ENCODE data around the gene EDC4.
"Not testable (repeated sequence)": the region's sequence is repeated elsewhere in the genome, so short reads cannot be mapped to it uniquely, and the experiment has no call there.

The EDC4 gene, protein sequence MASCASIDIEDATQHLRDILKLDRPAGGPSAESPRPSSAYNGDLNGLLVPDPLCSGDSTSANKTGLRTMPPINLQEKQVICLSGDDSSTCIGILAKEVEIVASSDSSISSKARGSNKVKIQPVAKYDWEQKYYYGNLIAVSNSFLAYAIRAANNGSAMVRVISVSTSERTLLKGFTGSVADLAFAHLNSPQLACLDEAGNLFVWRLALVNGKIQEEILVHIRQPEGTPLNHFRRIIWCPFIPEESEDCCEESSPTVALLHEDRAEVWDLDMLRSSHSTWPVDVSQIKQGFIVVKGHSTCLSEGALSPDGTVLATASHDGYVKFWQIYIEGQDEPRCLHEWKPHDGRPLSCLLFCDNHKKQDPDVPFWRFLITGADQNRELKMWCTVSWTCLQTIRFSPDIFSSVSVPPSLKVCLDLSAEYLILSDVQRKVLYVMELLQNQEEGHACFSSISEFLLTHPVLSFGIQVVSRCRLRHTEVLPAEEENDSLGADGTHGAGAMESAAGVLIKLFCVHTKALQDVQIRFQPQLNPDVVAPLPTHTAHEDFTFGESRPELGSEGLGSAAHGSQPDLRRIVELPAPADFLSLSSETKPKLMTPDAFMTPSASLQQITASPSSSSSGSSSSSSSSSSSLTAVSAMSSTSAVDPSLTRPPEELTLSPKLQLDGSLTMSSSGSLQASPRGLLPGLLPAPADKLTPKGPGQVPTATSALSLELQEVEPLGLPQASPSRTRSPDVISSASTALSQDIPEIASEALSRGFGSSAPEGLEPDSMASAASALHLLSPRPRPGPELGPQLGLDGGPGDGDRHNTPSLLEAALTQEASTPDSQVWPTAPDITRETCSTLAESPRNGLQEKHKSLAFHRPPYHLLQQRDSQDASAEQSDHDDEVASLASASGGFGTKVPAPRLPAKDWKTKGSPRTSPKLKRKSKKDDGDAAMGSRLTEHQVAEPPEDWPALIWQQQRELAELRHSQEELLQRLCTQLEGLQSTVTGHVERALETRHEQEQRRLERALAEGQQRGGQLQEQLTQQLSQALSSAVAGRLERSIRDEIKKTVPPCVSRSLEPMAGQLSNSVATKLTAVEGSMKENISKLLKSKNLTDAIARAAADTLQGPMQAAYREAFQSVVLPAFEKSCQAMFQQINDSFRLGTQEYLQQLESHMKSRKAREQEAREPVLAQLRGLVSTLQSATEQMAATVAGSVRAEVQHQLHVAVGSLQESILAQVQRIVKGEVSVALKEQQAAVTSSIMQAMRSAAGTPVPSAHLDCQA (N-terminal part only)

DNA sequence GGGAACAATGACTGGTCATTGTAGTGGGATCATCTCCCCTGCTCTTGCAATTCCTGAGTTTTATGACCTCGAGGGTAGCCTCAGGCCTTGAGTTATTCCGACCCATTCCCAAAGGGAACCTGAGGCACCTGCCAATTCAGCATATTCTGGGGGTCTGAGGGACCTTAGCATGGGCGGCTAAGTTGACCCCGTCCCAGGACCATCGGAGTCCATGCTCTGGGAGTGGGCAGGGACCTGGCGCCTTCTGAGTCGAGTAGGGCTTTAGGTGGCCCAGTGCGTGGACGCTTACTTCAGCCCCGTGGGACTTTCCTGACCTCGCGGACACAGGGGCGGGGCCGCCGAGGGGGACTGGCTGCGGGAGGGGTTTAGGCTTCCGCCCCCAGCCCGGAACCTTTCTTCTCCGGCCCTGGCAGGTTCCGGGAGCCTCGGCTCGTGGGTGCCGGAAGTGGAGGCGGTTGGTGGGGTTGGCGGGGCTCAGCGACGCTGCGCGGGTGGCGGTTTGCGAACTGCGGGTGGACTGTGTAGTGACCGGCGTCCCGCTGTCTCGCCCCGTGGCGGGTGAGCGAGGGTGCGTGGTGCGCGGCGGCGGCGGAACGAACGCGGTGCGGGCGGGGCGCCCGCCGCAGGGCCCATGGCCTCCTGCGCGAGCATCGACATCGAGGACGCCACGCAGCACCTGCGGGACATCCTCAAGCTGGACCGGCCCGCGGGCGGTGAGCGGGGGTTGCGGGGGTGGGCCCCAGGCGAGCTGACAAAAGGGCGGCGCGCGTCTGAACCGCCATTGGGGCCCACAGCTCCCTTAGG is at the start of gene EDC4:
TSS of gene EDC4 (plus strand) at position 422 of the 804 bp plus-strand sequence. CDS start at position 632, 210 bp downstream.
- peak within 1 kb of the TSS; percentile 64 for H3K9ac ChIP-seq (ENCODE audit: low read length)
- no peaks in the 10 kb centered on the region for H3K9me3 ChIP-seq (ENCODE audit: control insufficient read depth, low read depth, low read length)
- H3K4me3 ChIP-seq (ENCODE audit: low read length) = peak within 1 kb of the TSS; percentile 74
- no peak within 1 kb of the TSS for H3K27ac ChIP-seq (ENCODE audit: low read length)
- H3K4me1 ChIP-seq (ENCODE audit: control insufficient read depth, low read depth, low read length) = peaks cover 4% of the 10 kb centered on the region
- peaks cover 30% of the 10 kb centered on the region for H3K36me3 ChIP-seq (ENCODE audit: control insufficient read depth, low read depth, low read length)
- H3K27me3 ChIP-seq (ENCODE audit: control insufficient read depth, insufficient read depth, low read length) = no peaks in the 10 kb centered on the region

DNA sequence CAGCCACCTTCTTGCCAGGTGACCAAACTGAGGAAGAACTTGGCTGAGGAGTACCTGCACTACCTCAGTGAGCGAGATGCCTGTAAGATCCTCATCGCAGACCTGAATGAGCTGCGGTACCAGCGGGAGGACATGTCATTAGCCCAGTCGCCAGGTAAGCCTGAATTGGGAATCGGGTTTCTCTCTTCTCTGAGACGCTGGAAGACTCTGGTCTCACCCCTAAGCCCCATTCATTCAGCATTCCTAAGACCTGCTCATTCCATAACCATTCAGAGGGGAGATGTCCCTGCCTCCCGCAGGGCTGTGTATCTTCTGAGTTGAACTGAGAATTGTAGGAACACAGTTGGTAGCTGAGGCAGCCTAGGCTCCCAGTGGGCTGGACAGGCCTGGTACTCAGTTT is 47.7 kb upstream of the EDC4 start:
- Histone ChIP-seq H3K9me3 (ENCODE audit: control insufficient read depth, low read depth, low read length) (no peaks in the 10 kb centered on the region), H3K9ac (ENCODE audit: low read length) (no peak overlapping the region), H3K4me3 (ENCODE audit: low read length) (no peak overlapping the region), H3K27ac (ENCODE audit: low read length) (no peak overlapping the region), H3K27me3 (ENCODE audit: control insufficient read depth, insufficient read depth, low read length) (no peaks in the 10 kb centered on the region), H3K36me3 (ENCODE audit: control insufficient read depth, low read depth, low read length) (peaks cover 31% of the 10 kb centered on the region), H3K4me1 (ENCODE audit: control insufficient read depth, low read depth, low read length) (no peaks in the 10 kb centered on the region)

DNA sequence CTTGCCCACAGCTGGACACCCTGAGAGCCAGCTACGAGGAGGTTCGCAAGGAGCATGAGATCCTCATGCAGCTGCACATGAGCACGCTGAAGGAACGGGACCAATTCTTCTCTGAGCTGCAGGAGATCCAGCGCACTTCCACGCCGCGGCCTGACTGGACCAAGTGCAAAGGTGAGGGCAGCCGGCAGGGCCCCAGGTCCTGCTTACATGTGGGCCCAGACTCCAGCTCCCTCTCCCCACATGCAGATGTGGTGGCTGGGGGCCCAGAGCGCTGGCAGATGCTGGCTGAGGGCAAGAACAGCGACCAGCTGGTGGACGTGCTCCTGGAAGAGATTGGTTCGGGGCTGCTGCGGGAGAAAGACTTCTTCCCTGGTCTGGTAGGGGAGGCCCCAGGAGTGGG is 46.9 kb upstream of the EDC4 start:
- peaks cover 37% of the 10 kb centered on the region for H3K36me3 ChIP-seq (ENCODE audit: control insufficient read depth, low read depth, low read length)

DNA sequence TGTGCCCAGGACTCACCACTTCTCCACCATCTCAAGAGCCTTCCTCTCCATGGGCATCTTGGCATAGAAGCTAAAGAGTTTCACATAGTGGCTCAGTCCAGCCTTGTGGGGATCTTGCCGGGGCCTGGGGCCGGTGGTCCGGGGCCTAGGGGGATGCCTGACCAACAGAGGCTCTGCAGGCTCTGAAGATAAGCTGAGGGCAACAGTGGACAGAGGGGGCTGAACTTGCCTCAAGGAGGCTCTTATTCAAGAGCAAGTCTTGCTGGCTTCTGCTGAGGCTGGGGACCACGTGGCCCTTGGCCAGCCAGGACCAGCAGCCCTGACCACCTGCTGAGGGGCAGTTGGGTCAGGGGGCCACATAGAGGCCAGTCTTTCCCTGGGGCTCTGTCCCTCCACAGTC is 44.2 kb upstream of the EDC4 start:
- H3K4me1 ChIP-seq (ENCODE audit: control insufficient read depth, low read depth, low read length) = no peaks in the 10 kb centered on the region
- H3K36me3 ChIP-seq (ENCODE audit: control insufficient read depth, low read depth, low read length) = peaks cover 49% of the 10 kb centered on the region
- H3K4me3 ChIP-seq (ENCODE audit: low read length) = no peak overlapping the region
- H3K27me3 ChIP-seq (ENCODE audit: control insufficient read depth, insufficient read depth, low read length) = no peaks in the 10 kb centered on the region
- H3K9me3 ChIP-seq (ENCODE audit: control insufficient read depth, low read depth, low read length) = no peaks in the 10 kb centered on the region
- H3K9ac ChIP-seq (ENCODE audit: low read length) = no peak overlapping the region
- no peak overlapping the region for H3K27ac ChIP-seq (ENCODE audit: low read length)

More for the DNA sequence above, 46.9 kb upstream of the EDC4 start:
- Histone ChIP-seq H3K4me3 (ENCODE audit: low read length) (no peak overlapping the region), H3K9me3 (ENCODE audit: control insufficient read depth, low read depth, low read length) (no peaks in the 10 kb centered on the region), H3K27me3 (ENCODE audit: control insufficient read depth, insufficient read depth, low read length) (no peaks in the 10 kb centered on the region), H3K27ac (ENCODE audit: low read length) (no peak overlapping the region), H3K4me1 (ENCODE audit: control insufficient read depth, low read depth, low read length) (no peaks in the 10 kb centered on the region), H3K9ac (ENCODE audit: low read length) (no peak overlapping the region)

DNA sequence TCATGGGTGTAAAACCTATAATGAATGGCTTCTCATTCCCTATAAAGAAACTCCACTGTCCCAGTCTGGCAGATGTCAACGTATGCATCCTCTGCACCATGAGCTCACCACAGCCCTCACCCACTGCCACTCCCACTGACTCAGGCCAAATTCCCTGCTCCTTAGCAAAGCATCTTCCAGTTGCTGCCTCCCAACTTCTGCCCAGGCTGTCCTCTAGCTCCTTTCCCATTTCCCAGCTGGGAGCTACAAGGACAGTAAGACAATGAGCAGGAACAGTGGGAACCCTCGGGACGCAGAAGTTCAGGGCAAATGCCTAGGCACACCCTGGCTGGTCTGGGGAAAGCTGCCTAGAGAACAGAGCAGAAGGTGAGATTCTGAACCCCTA is 39.8 kb upstream of the EDC4 start:
- peak overlapping the region; percentile 65 for H3K9ac ChIP-seq (ENCODE audit: low read length)
- H3K27me3 ChIP-seq (ENCODE audit: control insufficient read depth, insufficient read depth, low read length) = no peaks in the 10 kb centered on the region
- H3K9me3 ChIP-seq (ENCODE audit: control insufficient read depth, low read depth, low read length) = no peaks in the 10 kb centered on the region
- no peaks in the 10 kb centered on the region for H3K4me1 ChIP-seq (ENCODE audit: control insufficient read depth, low read depth, low read length)
- H3K4me3 ChIP-seq (ENCODE audit: low read length) = peak overlapping the region; percentile 73
- H3K27ac ChIP-seq (ENCODE audit: low read length) = no peak overlapping the region
- H3K36me3 ChIP-seq (ENCODE audit: control insufficient read depth, low read depth, low read length) = peaks cover 36% of the 10 kb centered on the region

DNA sequence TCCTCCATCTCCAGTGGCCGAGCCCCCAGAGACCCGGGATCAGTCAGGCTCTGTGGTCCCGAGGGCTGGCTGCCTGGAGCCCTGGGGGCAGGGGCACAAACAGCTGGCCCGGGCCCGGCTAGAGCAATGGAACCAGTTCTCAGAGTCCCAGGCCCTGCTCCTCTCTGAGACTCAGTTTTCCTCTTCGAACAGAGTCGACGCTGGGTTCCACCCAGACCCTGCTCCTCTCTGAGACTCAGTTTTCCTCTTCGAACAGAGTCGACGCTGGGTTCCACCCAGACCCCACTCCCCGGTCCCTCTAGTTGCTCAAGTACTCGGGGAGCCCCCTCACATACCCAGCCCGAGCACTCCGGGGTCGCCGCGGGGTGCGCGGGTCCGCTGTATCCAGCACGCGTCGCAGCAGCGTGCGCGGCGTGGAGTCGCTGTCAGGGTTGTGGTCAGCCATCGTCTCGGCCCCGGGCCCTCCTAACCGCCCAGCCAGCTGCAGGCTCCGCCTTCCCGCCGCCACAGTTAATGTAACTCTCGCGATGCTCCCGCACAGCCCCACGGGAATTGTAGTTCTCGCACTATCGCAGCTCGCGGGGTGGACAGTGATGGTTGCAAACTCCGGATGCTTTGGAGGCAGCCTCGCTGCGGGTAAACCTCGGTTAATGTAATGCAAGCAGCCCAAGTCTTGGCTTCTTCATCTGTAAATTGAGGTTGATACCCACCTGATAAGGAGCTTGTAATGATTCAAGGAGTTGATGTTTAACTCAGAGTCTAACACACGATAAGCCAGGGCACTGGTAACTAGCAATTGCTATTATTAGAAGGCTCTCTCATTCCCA is 39.2 kb upstream of the EDC4 start:
- Histone ChIP-seq H3K27ac (ENCODE audit: low read length) (no peak overlapping the region), H3K36me3 (ENCODE audit: control insufficient read depth, low read depth, low read length) (peaks cover 30% of the 10 kb centered on the region), H3K9me3 (ENCODE audit: control insufficient read depth, low read depth, low read length) (no peaks in the 10 kb centered on the region), H3K4me3 (ENCODE audit: low read length) (peak overlapping the region; percentile 73), H3K9ac (ENCODE audit: low read length) (peak overlapping the region; percentile 65), H3K4me1 (ENCODE audit: control insufficient read depth, low read depth, low read length) (no peaks in the 10 kb centered on the region), H3K27me3 (ENCODE audit: control insufficient read depth, insufficient read depth, low read length) (no peaks in the 10 kb centered on the region)

DNA sequence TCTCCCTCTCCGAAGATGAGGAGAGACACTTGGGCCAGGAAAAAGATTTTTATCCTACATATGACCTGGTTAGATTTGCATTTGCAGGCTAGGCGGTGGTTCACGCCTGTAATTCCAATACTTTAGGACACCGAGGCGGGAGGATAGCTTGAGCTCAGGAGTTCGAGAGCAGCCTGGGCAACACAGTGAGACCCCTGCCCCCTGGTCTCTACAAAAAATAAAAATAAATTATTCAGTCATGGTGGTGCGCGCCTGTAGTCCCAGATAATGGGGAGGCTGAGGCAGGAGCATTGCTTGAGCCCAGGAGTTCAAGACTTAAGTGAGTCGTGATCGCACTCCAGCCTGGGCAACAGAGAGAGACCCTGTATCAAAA is 38.6 kb upstream of the EDC4 start:
- H3K36me3 ChIP-seq (ENCODE audit: control insufficient read depth, low read depth, low read length) = peaks cover 26% of the 10 kb centered on the region
- H3K4me3 ChIP-seq (ENCODE audit: low read length) = peak overlapping the region; percentile 73
- H3K27me3 ChIP-seq (ENCODE audit: control insufficient read depth, insufficient read depth, low read length) = no peaks in the 10 kb centered on the region
- H3K4me1 ChIP-seq (ENCODE audit: control insufficient read depth, low read depth, low read length) = no peaks in the 10 kb centered on the region
- no peaks in the 10 kb centered on the region for H3K9me3 ChIP-seq (ENCODE audit: control insufficient read depth, low read depth, low read length)
- no peak overlapping the region for H3K27ac ChIP-seq (ENCODE audit: low read length)
- H3K9ac ChIP-seq (ENCODE audit: low read length) = no peak overlapping the region

DNA sequence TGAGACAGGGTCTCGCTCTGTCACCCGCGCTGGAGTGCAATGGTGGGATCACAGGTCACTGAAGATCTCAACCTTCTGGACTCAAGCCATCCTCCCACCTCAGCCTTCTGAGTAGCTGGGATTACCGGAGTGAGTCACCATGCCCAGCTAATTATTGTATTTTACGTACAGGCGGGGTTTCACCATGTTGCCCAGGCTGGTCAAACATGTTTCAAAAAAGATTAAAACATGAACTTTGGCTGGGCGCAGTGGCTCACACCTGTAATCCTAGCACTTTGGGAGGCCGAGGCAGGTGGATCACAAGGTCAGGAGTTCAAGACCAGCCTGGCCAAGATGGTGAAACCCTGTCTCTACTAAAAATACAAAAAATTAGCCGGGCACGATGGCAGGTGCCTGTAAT is 35.7 kb upstream of the EDC4 start:
- H3K9ac ChIP-seq (ENCODE audit: low read length); H3K4me3 ChIP-seq (ENCODE audit: low read length); H3K27me3 ChIP-seq (ENCODE audit: control insufficient read depth, insufficient read depth, low read length); H3K36me3 ChIP-seq (ENCODE audit: control insufficient read depth, low read depth, low read length); H3K4me1 ChIP-seq (ENCODE audit: control insufficient read depth, low read depth, low read length); H3K9me3 ChIP-seq (ENCODE audit: control insufficient read depth, low read depth, low read length); H3K27ac ChIP-seq (ENCODE audit: low read length): not testable (repeated sequence)

DNA sequence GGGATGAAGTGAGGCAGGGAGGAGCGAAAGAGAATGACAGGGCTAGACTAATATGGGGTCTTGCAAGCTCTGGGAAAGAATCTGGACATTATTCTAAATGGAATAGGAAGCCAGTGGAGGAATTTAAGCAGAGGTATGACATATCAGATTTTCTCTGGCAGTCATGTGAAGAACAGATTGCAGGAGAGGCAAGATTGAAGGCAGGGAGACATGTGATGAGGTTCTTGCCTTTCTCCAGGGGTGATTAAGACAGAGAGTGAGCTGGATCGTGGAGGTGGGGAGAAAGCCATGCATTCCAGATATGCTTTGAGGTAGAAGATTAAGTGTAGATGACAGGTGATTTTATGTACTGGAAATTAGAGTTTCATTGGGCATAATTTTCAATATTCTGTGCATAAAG is 35.0 kb upstream of the EDC4 start:
- no peak overlapping the region for H3K9ac ChIP-seq (ENCODE audit: low read length)
- H3K27me3 ChIP-seq (ENCODE audit: control insufficient read depth, insufficient read depth, low read length) = no peaks in the 10 kb centered on the region
- peaks cover 6% of the 10 kb centered on the region for H3K4me1 ChIP-seq (ENCODE audit: control insufficient read depth, low read depth, low read length)
- no peak overlapping the region for H3K4me3 ChIP-seq (ENCODE audit: low read length)
- H3K27ac ChIP-seq (ENCODE audit: low read length) = no peak overlapping the region
- no peaks in the 10 kb centered on the region for H3K36me3 ChIP-seq (ENCODE audit: control insufficient read depth, low read depth, low read length)
- H3K9me3 ChIP-seq (ENCODE audit: control insufficient read depth, low read depth, low read length) = no peaks in the 10 kb centered on the region

DNA sequence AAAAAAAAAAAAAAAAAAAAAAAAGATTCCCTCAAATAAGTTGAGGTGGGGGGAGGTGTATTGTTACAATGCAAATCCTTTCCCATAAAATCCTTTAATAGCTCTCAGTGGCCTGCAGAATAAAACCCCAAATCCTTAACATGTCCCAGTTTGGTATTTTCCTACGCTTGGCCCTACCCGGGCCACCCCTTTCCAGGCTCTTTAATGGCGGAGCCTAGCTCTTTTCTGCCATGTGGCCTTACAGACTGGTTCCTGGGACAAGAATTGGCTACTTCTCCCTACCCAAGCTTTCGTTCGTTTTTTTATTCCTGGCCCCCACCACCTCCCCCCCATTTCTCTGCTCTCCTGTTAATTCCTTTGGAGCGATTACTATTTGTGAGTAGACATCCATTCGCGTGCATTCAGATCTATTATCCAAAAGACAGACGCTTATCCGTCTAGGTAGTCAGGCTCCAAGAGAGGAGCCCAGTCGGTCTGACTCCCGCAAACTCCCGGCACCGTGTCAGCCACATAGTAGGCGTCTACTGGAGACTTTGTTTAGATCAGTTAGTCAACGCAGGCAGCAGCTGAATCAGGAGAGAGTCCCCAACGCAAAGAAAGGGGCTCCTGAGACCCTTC is 31.5 kb upstream of the EDC4 start:
- H3K4me1 ChIP-seq (ENCODE audit: control insufficient read depth, low read depth, low read length) = peaks cover 28% of the 10 kb centered on the region
- no peaks in the 10 kb centered on the region for H3K9me3 ChIP-seq (ENCODE audit: control insufficient read depth, low read depth, low read length)
- H3K36me3 ChIP-seq (ENCODE audit: control insufficient read depth, low read depth, low read length) = no peaks in the 10 kb centered on the region
- peak overlapping the region; percentile 95 for H3K4me3 ChIP-seq (ENCODE audit: low read length)
- H3K9ac ChIP-seq (ENCODE audit: low read length) = peak overlapping the region; percentile 74
- H3K27ac ChIP-seq (ENCODE audit: low read length) = peak overlapping the region; percentile 28
- H3K27me3 ChIP-seq (ENCODE audit: control insufficient read depth, insufficient read depth, low read length) = no peaks in the 10 kb centered on the region

Data from iPS-18a (cell line).